K562 (cell line): ENCODE data around the gene PI4KA. TPM values are rescaled to one million over a fixed set of nuclear protein-coding genes. Genes with fewer than 3 reads are reported as not detected.
A peak's percentile ranks its signal among the peaks of the same experiment; 100 is the strongest.

Experiments used
- ARNT ChIP-seq, 2 experiments: fragments of 450-650 bp; IDR thresholded peaks; 2 replicates each; pipeline ENCODE4 v1.6.1; 2016; ENCODE audit warnings: mild to moderate bottlenecking in 1 of 2
- CBFA2T3 ChIP-seq: fragments of 450-650 bp; IDR thresholded peaks from 2 replicates; pipeline ENCODE4 v1.6.1; 2017
- HDGF ChIP-seq: fragments of 450-650 bp; IDR thresholded peaks from 2 replicates; pipeline ENCODE4 v1.6.1; 2016
- HNRNPH1 ChIP-seq: fragments of 200-400 bp; formaldehyde crosslinking; optimal IDR thresholded peaks from 2 replicates; pipeline ENCODE3; 2017; ENCODE audit warnings: low read depth, mild to moderate bottlenecking, low read length, moderate library complexity
- MBD1 ChIP-seq: fragments of 250-450 bp; sonication (Bioruptor Pico); IDR thresholded peaks from 2 replicates; pipeline ENCODE4 v1.8.0; 2022; ENCODE audit warnings: inconsistent platforms
- MITF ChIP-seq: IDR thresholded peaks from 2 replicates; pipeline ENCODE4 v1.6.1; 2014; ENCODE audit warnings: antibody characterized with exemption
- PHB2 ChIP-seq: fragments of 450-650 bp; IDR thresholded peaks from 2 replicates; pipeline ENCODE4 v1.6.1; 2017; ENCODE audit warnings: low read depth
- PPARD ChIP-seq: fragments of 250-450 bp; sonication (Bioruptor Pico); IDR thresholded peaks from 2 replicates; pipeline ENCODE4 v1.8.0; 2022; ENCODE audit warnings: inconsistent platforms, mild to moderate bottlenecking, moderate library complexity
- SIN3A ChIP-seq, 2 experiments: fragments of 150-350 bp in 1 of 2; IDR thresholded peaks; 2 replicates each; pipeline ENCODE4 v1.6.1; 2011 to 2016; ENCODE audit warnings: borderline replicate concordance in 2 of 2, low read depth in 2 of 2, low read length in 2 of 2, mild to moderate bottlenecking in 2 of 2, moderate library complexity in 2 of 2; ENCODE audit not compliant: control insufficient read depth in 1 of 2
- SMARCB1 ChIP-seq: IDR thresholded peaks from 2 replicates; pipeline ENCODE4 v1.6.1; 2011; ENCODE audit warnings: improper control_type of control experiment, low read depth; ENCODE audit not compliant: insufficient read length
- TCF15 ChIP-seq: fragments of 250-450 bp; sonication (Bioruptor Pico); IDR thresholded peaks from 2 replicates; pipeline ENCODE4 v1.8.0; 2022; ENCODE audit warnings: moderate library complexity, mild to moderate bottlenecking, inconsistent platforms
- ZNF311 ChIP-seq: fragments of 250-450 bp; sonication (Bioruptor Pico); IDR thresholded peaks from 2 replicates; pipeline ENCODE4 v1.4.0; 2020; ENCODE audit warnings: mild to moderate bottlenecking, moderate library complexity
- ZNF407 ChIP-seq: fragments of 450-650 bp; IDR thresholded peaks from 2 replicates; pipeline ENCODE4 v1.6.1; 2016; ENCODE audit warnings: low read depth
- ZNF518B ChIP-seq: fragments of 250-450 bp; sonication (Bioruptor Pico); IDR thresholded peaks from 2 replicates; pipeline ENCODE4 v1.5.0; 2021; ENCODE audit warnings: mild to moderate bottlenecking, moderate library complexity
- polyA plus RNA-seq, 8 experiments: library from polyadenylated mRNA; depleted of rRNA in 4 of 8; stranded (reverse) in 5 of 8; unstranded in 3 of 8; fragments of >200 nt; fragmentation: Nextera tagmentation in 2 of 8; fragmentation: Illumina TruSeq in 1 of 8; extraction: Ambion mirVana in 2 of 8; extraction: Trizol in 1 of 8; gene quantifications; 2 replicates each; pipeline versions ENCODE4 v1.2.1 to v1.2.3, GENCODE V29; 2011 to 2014; ENCODE audit warnings: inconsistent platforms in 1 of 8, missing spikeins in 1 of 8
- total RNA-seq, 7 experiments: library from RNA; depleted of rRNA in 6 of 7; stranded (reverse); fragments of >200 nt in 6 of 7; fragmentation: Illumina TruSeq in 2 of 7; extraction: Trizol in 2 of 7; gene quantifications; 2 replicates each; pipeline versions ENCODE4 v1.2.1 to v1.2.3, GENCODE V29; 2011 to 2021; ENCODE audit warnings: low replicate concordance in 1 of 7

PI4KA gene
- total and polyA plus RNA-seq, 9 of the 15 experiments (the other 6 are each of a cell fraction or from before 2014, with no cell fraction given): 7.3 to 187 (median 84.7) TPM

GRCh38 chr22:20813056-20813455 is 45.6 kb downstream of the PI4KA start (continued):
- TF ChIP-seq ZNF407 (no peak), CBFA2T3 (no peak), HNRNPH1 (no peak), PHB2 (no peak), SIN3A (IDR thresholded peaks at IDR 0.05; ENCODE audit: borderline replicate concordance in 2 of 2, control insufficient read depth in 1 of 2, low read depth in 2 of 2, low read length in 2 of 2) (no peak), MBD1 (no peak), ZNF311 (CRISPR knock-in tag) (0 out of 2 replicates have a peak, but pooled peaks have one; percentile 36), MITF (no peak), HDGF (no peak), TCF15 (CRISPR knock-in tag) (no peak), PPARD (CRISPR knock-in tag) (0 out of 2 replicates have a peak, but pooled peaks have one; percentile 21), ZNF518B (CRISPR knock-in tag) (no peak), SMARCB1 (no peak), ARNT (IDR thresholded peaks at IDR 0.05) (no peak)
